Activated CD4-positive, CD25-positive, alpha-beta regulatory T cell (primary cell): ENCODE data around the gene GNG7.
"Not testable (repeated sequence)": the region's sequence is repeated elsewhere in the genome, so short reads cannot be mapped to it uniquely, and the experiment has no call there.

Experiments used
- DNase-seq, 4 experiments: peaks; one replicate each; lab custom pipeline; 2025; lab: John Stamatoyannopoulos, UW

GNG7 gene

DNA sequence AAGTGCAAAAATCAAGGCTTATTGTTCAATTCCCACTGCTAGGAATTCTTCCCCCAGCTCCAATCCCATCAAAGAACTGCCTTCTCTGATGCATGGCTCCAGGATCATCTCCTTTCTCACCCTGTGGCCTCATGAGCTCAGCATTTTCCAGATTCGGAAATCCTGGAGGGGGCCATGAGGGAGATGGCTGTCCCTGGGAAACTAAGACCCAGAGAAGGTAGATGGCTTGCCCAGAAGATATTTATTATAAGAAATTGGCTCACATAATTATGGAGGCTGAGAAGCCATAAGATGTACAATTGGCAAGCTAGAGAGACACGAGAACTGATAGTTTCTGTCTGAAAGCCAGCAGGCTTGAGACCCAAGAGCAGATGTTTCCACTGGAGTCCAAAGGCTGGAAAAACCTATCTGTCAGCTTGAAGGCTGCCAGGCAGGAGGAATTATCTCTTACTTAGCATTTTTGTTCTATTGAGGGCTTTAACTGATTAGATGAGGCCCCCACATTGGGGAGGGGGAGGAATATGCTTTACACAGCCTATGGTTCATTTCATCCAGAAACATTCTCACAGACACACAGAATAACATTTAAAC is 168.0 kb downstream of the GNG7 start:
- DNase-seq = no peak

- no peak for DNase-seq
Measured at GRCh38 chr19:2533686-2534422, 168.6 kb downstream of the GNG7 start.

- no peak for DNase-seq
Measured at GRCh38 chr19:2533072-2533425, 169.4 kb downstream of the GNG7 start.

- no peak for DNase-seq
Measured at GRCh38 chr19:2532252-2533071, 170.0 kb downstream of the GNG7 start.

- not testable (repeated sequence) for DNase-seq
Measured at GRCh38 chr19:2529942-2530341, 172.6 kb downstream of the GNG7 start.

- DNase-seq = no peak
Measured at GRCh38 chr19:2529473-2529918, 173.0 kb downstream of the GNG7 start.

DNA sequence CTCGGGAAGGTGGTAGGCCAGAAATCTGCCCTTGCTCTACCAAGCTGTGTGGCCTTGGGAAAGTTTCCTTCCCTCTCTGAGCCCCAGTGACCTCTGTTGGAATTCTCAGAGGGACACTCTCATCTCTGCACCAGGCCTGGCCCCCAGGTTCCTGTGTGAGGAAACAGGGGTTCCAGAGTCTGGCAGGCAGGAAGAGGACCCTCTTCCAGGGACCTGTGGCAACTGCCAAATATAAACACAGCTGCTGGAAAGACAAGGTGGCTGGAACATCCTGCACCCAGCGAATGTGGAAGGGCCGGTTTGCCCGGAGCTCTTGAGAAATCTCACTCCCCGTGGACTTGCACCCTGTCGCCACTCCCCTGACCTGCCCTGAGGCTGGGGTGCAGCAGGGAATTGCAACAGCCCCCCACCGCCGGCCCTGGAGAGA is 173.8 kb downstream of the GNG7 start:
- no peak for DNase-seq

DNA sequence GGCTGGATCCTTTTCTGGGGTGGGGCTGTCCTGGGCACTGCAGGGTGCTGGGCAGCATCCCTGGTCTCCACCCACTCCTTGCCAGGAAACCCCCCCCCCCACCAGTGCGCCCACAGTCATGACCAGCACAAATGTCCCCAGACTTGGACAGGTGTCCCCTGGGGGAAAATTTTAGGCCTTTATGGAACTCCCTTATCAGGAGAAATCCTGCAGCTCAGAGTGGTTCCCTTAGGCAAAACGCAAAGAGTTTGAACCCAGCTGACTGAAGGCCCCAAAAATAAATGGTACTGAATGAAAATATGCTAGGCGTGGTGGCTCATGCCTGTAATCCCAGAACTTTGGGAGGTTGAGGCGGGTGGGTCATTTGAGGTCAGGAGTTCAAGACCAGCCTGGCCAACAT is 174.8 kb downstream of the GNG7 start:
- DNase-seq = no peak

DNA sequence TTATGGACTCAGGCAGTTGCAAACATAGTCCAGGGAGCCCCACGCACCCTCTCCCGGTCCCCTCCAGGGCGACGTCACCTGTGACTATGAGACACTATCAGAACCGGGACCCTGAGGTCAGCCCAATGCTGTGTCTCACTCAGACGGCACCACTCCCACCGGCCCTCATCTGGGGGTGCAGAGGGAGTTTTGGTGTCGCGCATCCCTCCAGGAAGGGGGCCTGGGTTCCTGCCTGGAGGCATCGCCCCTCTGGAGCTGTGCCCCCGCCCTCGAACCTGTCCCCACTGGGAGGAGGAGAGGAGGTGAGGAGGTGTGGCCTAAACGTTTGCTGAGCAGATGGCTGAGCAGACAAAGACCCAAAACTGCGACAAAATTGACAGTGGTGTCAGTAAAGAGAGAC is 175.3 kb downstream of the GNG7 start:
- no peak for DNase-seq

DNA sequence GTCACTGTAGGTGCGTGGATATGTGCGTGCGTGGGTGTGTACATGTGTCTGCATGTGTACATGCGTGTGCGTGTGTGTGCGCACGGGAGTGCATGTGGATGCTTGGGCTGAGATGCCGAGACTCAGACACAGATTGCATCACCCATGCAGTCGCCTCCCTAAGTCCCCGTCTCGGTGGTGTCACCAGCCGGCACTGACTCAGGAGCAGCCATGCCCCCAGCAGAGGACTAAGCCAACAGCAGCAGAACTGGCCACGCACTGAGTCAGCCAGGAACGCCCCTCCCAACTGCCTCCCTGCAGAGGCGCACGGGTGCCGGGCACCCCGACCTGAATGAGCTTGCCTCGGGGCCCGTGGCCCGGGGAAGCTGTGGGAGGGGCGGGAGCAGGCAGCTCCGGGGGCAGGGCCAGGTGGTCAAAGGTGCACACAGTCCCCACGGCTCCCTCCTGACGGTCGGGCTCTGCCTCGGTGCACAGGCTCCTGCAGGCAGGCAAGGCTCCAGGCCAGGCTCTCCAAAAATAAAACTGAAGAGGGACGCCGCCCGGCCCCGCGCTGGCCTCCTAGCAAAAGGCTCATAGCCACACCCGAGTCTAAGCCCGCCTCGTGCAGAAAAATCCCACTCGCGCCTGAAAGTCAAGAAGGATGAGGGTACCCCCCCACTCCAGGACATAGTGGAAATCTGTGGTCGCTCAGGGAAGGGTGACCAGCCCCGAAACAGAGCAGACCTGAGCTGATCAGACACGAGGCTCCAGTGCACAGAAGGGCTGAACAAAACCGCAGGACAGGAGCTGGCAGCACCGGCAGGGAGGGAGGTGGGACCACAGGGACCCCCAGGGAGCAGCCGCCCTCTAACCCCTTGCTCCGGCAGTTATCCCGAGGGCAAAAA is 177.4 kb downstream of the GNG7 start:
- no peak for DNase-seq

DNA sequence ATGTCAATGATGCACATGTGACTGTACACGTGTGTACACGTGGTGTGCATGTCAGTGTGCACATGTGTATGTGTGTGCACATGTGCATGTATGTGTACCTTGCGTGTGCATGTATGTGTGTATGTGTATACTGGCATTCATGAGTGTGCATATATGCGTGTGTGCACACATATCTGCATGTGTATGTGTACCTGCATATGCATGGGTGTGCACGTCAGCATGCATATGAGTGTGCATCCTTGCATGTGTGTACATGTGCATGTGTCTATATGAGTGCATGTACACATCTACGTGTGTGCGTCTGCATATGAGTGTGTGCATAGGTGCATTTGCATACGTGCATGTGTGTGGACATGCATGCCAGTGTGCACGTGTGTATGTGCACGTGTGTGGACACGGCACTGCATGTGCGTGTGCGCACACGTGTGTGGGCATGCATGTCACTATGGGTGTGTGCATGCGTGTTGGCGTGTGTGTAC is 178.1 kb downstream of the GNG7 start:
- DNase-seq = no peak

DNA sequence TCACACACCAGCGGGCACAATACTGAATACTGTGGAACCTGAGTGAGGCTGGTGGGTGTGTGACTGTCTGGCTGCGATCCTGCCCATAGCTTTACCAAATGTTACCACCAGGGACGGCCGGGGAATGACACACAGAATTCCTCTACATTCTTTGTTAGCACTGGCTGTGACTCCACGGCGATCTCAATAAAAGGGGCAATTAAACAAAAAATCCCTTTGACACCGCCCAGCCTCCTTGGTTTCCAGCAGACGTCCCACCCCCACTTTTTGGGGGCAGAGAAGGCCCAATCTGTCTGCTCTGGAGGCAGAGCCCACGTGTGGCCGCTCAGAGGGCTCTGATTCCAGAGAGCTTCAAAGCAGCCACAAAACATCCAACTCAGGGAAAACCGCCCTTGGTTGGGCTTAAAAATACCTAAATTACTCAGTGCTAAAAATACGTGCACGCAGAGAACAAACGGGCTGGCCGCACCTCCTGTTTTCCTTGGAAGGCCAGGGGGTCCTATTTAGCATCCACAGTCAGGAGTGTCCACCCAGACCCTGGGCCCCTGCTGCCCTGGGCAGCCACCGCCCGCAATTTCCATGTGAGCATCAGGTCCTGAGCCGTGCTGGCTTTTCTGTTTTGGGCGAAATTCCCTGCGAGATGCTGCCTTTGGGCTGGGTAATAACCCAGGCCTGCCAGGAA is 178.7 kb downstream of the GNG7 start:
- DNase-seq = no peak

DNA sequence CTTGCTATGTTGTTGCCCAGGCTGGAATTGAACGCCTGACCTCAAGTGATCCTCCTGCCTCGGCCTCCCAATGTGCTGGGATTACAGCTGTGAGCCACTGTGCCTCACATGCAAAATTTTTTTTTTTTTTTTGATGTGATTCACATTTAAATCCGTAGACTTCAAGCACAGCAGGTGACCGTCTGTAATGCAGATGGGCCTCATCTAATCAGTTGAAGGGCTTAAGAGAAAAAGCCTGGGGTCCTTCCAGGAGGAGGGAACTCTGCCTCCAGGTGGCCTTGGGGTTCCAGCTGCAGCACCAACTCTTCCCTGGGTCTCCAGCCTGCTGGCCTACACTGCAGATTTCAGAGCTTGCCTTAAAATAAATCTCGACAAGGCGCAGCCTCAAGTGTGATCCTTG is 183.0 kb downstream of the GNG7 start:
- no peak for DNase-seq

GRCh38 chr19:2518856-2519255 is 183.6 kb downstream of the GNG7 start:
- not testable (repeated sequence) for DNase-seq

- no peak for DNase-seq
Measured at GRCh38 chr19:2517881-2518601, 184.5 kb downstream of the GNG7 start.

DNA sequence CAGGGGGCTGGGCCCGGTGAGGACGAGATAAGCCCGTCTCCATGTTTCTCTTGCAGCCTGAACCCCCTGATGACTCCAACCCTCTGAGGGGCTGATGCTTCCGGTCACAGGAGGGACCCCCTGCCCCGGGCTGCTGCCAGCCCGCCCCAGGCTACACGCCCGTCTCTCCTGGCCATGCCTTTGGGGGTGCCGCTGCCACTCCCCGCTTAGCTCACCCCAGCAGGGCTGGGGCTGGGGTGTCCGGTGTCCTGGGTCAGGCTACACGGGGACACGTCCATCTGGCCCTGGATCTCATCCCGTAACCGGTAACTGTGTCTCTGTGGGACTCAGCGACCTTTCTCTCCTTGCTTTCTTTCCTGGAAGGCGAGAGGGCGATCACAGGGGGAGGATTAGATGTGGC is 185.8 kb downstream of the GNG7 start:
- no peak for DNase-seq

DNA sequence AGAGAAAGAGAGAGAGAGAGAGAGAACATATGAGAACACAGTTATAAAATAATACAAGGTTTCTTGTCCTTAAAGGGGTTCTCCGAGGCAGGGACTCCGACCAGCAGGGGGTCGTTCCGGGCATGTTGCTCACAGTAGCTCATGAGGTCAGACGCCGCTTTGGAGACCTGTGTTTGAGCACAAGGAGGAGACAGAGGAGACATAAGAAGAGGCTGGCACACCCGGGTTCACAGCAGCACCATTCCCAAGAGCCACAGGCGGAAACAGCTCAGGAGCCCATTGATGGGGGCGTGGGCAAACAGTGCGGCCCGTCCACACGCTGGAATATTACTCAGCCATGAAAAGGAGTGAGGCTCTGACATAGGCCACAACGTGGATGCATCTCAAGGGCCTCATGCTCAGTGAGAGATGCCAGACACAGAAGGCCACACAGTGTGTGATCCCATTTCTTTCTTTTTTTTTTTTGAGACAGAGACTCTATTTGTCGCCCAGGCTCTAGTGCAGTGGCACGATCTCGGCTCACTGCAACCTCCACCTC is 187.4 kb downstream of the GNG7 start:
- no peak for DNase-seq

DNA sequence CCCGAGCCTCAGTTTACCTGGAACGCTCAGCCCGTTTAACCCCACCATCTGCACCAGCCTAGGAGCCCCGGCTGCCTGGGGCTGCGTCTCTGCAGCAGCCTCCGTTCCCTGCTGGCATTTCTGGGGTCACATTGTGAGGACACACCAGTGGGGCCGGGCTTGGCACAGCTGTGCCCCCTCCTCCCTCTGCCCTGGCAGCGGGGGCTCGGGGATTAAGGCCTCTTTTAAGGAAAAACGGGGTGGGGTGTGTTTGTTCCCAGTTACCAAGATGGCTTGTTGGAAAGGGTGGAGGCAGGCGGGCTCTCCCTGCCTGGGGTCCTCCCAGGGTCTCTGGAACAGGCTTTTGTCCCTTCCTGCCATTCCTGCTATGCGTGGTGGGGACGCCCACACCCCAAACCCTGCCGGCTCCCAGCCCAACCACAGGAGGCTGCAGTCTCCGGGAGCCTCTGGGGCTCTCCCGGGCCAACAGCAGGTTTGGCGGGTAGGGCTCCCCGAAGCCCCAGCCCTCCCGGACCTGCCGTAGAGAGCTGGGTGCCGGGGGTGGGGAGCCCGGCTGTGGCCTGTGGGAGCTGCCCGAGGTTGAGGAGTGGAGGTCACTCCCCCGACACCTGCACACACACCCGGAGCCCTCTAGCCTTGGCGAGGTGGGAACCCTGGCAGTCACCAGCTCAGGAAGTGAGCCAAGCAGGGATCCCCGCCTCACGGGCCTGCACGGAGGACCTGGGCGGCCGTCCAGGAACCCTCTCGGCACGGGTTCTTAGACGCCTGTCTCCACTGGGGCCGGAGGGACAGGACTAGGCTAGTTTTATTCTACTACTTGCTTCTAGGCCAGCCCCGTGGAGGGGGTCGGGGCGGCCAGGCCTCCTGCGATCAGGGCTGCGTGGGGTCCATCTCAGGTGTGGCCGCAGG is 189.7 kb downstream of the GNG7 start:
- no peak for DNase-seq

- DNase-seq = no peak
Measured at GRCh38 chr19:2511991-2512390, 190.5 kb downstream of the GNG7 start.
